ENCODE results near the gene SHROOM1.

- no peak for TF ChIP-seq POLR2A (IDR thresholded peaks at IDR 0.05)
- TF ChIP-seq CTCF (IDR thresholded peaks at IDR 0.05): no peak
- no peak for TF ChIP-seq EP300 (IDR thresholded peaks at IDR 0.05)
Observed at GRCh38 chr5:132824426-132824825, 6.0 kb downstream of the SHROOM1 start.

Data from ovary (tissue), 3 donors.